HG03442 (cell line): Measurements from ENCODE around the gene CATSPER1.
A peak's percentile ranks its signal among the peaks of the same experiment; 100 is the strongest.
"Not testable (repeated sequence)": the region's sequence is repeated elsewhere in the genome, so short reads cannot be mapped to it uniquely, and the experiment has no call there.

Experiments used
- ATAC-seq: cut with Tn5 transposase; IDR thresholded peaks from one replicate; pipeline ENCODE4 v1.9.1; 2021; ENCODE audit warnings: mild to moderate bottlenecking, moderate library complexity; ENCODE audit not compliant: unreplicated experiment

CATSPER1 gene

DNA sequence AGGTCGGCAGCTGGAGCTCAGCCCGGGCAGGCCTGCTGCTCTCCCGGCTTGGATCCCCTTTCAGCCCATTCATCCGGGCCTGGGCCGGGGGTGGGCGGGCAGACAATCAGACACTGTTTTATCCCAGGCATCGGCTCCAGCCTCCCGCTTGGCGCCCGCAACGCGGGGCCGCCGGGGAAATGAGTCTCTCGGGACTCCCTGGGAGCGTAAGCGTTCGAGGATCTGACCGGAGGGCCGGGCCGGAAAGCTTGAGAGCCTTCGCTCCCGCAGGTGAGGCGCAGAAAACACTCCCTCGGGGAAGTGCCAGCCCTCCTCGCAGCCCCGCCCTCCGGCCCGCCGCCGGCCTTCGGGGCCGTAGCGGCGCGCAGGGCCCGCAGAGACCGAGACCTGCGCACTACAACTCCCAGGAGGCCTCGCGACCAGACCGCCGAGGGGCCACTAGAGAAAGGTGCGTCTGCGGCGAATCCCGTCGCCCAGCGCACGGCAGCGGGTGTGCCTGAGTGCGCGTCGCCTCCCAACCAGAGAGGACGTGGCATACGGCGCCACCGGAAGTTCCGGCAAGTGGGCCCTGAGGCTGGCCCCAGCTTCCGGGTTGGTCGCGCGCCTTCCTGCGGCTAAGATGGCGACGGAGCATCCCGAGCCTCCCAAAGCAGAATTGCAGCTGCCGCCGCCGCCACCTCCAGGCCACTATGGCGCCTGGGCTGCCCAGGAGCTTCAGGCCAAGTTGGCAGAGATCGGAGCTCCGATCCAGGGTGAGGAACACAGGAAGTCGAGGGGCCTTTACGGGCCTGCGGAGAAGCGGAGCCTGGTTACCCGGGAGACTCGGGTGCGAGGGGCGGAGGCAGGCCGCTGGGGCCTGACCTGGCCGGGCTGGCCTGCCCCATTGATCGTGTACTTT, 25.7 kb upstream of the CATSPER1 start, which contains the start of gene SF3B2:
Gene SF3B2, plus strand, starts transcription at position 599 of the 898 bp plus-strand sequence. Its CDS starts 21 bp downstream, at position 620.
- ATAC-seq: peak; percentile 87

DNA sequence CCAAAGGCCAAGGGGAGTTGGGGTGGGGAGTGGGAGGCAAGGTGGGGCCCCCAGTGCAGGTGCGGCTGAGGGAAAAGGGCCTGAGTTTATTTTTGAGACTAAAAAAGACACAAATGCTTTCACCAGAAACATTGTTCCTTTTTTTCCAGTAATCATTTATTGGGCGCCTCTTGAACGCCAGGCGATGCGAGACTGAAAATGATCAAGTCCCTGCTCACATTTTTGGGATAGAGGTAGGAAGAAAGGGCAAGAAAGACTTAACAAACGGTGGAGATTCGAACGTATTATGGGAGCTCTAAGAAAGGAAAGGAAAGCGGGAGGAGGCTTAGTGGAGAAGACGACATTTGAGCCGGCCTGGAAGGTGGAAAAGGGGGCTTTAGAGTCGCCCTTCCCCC, 25.1 kb upstream of the CATSPER1 start:
- no peak for ATAC-seq

GRCh38 chr11:66050581-66051231, 24.4 kb upstream of the CATSPER1 start:
- ATAC-seq: no peak

- no peak for ATAC-seq
These were observed 22.5 kb upstream of the CATSPER1 start, which contains the start of gene GAL3ST3 for GRCh38 chr11:66048547-66049323. Gene GAL3ST3 (minus strand): TSS chr11:66049161. CDS start chr11:66045415, 3,746 bp downstream.

GRCh38 chr11:66047541-66048365, 21.5 kb upstream of the CATSPER1 start:
- no peak for ATAC-seq

- no peak for ATAC-seq
These were observed 20.6 kb upstream of the CATSPER1 start for GRCh38 chr11:66046901-66047300.

DNA sequence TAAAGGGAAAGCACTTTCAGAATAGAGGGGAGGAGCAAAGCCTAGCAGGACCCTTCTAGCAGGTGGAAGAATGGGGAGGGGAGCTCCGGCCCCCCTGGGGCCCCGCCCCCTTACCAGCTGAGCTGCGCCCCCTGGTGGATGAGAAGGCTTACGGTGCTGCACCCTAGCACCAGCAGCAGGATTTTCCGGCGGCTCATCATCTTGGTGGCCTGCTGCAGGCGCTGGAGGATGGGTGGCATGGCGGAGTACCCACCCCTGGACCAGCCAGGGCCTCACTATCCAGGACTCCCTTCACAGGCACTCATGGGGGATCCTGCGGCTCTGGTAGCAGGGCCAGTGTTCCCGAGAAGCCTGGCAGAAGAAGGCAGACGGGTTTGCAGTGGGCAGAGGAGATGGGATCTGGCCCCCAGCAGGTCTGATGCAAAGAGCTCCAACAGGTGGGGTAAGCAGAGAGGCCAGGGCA, 18.9 kb upstream of the CATSPER1 start:
- ATAC-seq: peak; percentile 57

GRCh38 chr11:66044757-66045156, 18.5 kb upstream of the CATSPER1 start:
- ATAC-seq: no peak

GRCh38 chr11:66042996-66043906, 17.0 kb upstream of the CATSPER1 start:
- ATAC-seq: no peak

- no peak for ATAC-seq
These were observed 16.1 kb upstream of the CATSPER1 start for GRCh38 chr11:66042227-66042995.

GRCh38 chr11:66039765-66040164, 13.5 kb upstream of the CATSPER1 start:
- no peak for ATAC-seq

GRCh38 chr11:66037327-66037726, 11.0 kb upstream of the CATSPER1 start:
- no peak for ATAC-seq

GRCh38 chr11:66036334-66036710, 10.0 kb upstream of the CATSPER1 start:
- no peak for ATAC-seq

GRCh38 chr11:66035653-66036333, 9.5 kb upstream of the CATSPER1 start:
- ATAC-seq: no peak

GRCh38 chr11:66032957-66033735, 6.9 kb upstream of the CATSPER1 start:
- no peak for ATAC-seq

DNA sequence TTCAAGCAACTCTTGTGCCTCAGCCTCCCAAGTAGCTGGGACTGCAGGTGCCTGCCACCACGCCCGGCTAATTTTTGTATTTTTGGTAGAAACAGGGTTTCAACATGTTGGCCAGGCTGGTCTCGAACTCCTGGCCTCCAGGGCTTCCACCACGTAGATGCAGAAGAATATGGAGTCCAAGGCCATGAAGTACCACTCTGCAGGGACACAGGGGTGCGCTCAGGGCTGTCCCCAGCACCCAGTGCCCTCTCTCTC, 3.2 kb downstream of the CATSPER1 start:
- ATAC-seq: not testable (repeated sequence)

DNA sequence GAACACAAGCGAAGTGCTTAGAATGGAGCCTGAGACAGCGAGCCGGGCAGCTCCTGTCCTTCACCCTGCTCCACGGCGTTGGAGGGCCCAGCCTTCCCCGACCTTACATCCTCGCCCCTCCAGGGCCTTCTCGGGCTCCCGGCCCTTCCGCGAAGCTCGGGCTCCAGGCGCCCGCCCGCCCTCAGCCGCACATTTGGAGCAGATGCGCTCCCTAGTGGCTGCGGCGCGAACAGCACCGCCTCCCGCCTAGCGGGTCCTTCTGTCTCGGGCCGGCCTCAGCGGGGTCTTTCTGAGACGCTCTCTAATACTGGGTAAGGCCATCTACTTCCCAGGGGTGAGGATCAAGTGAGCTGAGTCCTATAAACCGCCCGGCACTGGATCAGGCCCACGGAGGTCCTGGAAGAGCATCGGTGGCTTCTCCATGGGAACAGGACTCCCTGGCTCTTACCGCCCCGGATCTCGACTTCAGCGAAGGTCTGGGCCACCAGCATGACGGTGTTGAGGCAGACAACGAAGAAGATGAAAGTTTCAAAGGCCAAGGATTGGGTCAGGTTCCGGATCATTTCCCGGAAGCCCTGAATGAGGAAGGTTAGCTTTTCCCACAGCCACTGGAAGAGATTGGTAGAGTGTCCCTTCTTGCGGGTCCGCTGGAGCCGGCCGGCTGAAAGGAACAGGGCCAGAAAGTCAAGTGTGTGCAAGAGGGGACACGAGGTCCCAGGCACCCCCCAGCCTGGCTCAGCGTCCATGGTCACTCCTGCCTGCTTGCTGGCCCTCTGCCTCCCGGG, 3.7 kb downstream of the CATSPER1 start:
- ATAC-seq: no peak
